ENCODE measurements around the gene LAMA5. TPM values are rescaled to one million over a fixed set of nuclear protein-coding genes. Genes with fewer than 3 reads are reported as not detected.

LAMA5 gene
- total RNA-seq, 1 experiment from 2014 or later, result 171 TPM

DNA sequence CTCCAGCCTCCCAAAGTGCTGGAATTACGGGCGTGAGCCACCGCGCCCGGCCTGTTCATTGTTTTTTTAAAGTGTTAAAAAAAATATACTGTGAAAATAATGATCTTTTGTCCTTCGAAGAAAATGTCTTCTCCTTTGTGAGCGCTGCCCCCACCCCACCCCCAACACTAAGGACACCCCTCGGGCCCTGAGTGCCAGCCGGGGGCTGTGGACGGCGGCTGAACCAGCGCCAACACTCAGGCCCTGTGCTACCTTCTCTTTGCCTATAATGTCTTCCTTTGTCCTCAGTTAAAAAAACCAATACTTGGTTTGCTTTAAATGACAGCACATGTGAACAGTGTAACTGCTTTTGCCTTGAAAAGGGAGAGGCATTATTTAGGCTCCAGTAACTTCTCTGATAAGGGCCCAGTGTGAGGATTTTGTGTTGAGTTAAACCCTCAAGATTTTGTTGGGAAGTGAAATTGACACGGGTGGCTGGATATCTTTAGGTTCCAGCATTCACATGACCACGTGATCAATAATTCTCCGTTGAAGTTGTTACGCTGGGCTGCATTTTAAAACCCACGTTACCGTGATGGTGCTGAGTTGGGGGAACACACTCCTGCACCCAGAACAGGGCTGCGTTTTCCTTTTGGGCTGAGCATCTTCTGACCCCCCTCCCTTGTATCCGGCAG, 73.9 kb downstream of the LAMA5 start:
- no peak for DNase-seq (ENCODE audit: extremely low read depth, low read depth)

DNA sequence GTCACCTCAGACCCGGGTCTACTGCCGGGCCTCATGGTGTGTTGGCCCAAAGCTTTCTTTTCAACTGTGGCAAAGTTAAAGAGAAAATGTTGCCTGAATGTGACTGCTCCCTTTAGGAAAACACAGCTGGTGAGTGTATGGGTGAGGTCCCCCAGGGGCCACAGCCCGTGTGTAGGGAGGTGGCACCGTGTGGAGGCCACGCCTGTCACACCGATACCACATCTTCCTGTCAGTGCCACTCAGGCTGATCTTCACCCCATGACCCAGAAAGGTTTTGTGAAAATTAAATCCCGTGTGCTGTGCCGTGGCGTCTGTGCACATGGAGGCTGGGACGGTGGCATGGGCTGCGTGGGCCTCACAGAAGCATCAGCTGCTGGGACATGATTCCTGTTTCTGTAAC, 75.0 kb downstream of the LAMA5 start:
- DNase-seq (ENCODE audit: extremely low read depth, low read depth), result no peak

DNA sequence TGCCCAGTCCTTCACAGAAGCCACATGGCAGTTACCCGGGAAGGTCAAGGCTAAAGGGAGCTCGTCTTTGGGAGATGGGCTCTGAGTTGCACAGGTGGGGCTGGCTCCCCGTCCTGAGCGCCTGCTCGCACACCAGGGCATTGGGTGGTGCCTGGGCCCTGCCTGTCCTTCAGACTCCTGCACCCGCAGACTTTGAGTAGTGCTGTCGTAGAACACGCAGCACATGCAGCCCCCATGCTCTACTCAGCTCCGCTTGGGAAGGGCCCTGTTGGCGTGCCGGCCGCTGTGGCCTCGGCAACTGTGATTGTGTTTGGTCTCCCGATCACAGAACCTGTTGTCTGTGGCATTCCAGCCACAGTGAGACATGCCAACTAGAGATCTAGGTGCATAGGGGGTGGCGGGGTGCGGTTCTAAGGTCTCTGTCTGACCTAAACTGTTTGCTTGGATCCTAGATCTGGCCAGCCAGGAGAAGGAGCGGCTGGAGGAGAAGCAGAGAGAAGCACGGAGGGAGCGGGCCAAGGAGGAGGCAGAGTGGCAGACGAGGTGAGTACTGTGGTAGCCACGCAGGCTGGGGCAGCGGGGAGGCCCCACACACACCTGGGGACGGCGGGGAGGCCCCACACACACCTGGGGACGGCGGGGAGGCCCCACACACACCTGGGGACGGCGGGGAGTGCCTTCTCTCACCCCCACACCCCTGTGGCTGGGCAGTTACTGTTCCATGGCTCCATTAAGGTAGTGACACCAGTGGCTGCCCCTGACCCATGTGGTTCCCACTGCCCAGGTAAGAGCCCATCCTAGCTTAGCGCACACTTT, 75.7 kb downstream of the LAMA5 start:
- DNase-seq (ENCODE audit: extremely low read depth, low read depth), result no peak

DNA sequence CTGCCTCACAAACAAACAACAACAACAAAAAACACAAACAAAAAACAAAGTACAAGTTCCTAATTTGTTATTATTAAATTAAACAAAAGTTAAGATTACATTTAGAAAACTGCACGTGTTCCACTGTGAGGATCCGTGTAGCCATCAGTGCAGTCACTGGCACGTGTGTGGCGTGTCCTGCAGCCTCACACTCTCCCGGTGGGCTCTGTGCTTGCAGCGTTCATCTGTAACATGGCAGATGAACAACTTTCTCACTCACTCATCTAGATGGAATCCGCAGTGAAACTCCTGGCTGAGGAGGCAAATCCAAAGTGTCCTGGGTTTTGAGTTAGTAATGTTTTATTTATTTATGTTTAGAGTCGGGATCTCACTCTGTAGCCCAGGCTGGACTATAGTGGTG, 77.2 kb downstream of the LAMA5 start:
- DNase-seq (ENCODE audit: extremely low read depth, low read depth), result no peak

DNA sequence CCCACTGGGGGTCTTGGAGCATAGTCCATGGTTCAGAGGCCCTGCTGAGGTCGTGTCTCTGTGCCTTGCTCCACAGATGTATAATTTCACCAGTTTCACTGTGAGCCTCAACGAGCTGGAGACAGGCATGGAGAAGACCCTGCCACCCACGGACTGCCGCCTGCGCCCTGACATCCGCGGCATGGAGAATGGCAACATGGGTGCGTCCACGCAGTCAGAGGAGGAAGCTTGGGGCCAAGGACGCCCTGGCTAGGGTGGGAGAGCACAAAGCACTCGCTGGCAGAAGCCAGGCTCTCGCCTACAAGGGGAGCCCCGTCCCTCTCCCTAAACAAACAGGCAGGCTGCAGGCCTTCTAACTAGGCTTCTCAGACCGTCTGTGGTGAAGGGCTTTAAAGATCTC, 78.0 kb downstream of the LAMA5 start:
- no peak for DNase-seq (ENCODE audit: extremely low read depth, low read depth)

DNA sequence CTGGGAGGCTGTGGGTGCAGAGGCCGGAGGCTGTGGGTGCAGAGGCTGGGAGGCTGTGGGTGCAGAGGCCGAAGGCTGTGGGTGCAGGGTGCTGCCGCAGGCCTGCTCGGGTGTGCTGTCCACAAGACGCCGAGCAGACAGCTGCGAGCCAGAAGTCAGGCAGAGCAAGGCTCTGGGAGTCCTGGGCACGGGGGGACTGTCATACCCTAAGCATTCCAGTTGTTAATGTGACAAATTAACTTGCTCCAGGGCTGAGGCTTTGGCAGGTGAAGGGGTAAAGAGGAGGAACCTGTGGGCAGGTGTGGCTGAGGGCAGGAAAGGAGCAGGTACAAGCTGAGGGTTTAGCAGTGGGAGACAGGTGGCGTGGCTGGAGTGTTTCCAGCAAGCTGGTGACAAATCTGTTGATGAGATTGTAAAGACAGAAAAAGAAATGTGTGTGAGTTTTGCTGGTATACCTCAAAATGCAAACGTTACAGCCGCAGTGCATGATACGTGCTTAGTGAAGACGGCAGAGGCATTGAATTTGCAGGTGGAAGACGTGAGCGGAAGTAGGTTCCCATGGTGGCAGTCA, 78.5 kb downstream of the LAMA5 start:
- DNase-seq (ENCODE audit: extremely low read depth, low read depth), result no peak

DNA sequence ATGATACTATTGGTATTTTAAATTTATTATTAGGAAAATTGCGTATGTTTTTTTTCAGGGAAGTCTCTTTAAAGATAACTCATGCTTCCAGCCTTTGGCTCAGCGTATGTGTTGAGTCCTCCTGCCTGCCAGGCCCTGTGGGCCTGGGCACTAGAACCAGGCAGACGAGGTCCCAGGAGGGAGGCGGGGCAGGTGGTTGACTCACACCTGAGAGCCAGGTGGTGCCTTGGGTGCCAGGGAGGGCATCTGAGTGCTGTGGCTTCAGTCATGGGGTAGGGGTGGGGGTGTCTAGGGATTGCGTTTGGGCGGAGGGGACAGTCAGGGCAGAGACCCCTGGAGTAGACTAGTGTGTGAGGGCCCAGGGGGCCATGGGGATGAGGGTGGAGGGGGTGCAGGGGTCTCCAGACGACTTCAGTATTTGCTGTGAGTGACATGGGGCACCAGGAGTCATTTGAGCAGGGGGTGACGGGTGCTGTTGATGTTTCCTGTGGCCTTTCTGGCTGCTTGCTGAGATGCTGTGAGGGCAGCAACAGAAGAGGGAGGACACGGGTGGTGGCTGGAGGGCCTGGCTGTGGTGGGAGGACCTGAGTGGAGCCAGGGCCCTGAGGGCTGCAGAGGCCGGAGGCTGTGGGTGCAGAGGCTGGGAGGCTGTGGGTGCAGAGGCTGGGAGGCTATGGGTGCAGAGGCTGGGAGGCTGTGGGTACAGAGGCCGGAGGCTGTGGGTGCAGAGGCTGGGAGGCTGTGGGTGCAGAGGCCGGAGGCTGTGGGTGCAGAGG, 79.2 kb downstream of the LAMA5 start:
- DNase-seq (ENCODE audit: extremely low read depth, low read depth), result no peak

DNA sequence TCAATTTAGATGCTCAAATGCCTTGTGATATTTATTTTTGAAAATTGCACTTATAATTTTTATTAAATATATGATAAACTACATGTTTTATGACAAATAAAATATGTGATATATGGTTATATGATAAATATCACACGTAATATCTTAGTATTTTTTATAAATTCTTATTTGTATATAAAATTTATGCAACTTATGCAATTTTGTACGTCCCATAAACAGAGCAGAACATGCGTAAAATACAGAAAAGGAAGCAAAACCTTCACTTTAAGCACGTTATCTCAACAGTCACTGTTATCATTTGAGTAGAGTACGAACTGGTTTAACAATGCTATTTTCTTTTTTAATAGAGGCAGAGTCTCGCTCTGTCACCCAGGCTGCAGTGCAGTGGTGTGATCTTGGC, 80.0 kb downstream of the LAMA5 start:
- no peak for DNase-seq (ENCODE audit: extremely low read depth, low read depth)

DNA sequence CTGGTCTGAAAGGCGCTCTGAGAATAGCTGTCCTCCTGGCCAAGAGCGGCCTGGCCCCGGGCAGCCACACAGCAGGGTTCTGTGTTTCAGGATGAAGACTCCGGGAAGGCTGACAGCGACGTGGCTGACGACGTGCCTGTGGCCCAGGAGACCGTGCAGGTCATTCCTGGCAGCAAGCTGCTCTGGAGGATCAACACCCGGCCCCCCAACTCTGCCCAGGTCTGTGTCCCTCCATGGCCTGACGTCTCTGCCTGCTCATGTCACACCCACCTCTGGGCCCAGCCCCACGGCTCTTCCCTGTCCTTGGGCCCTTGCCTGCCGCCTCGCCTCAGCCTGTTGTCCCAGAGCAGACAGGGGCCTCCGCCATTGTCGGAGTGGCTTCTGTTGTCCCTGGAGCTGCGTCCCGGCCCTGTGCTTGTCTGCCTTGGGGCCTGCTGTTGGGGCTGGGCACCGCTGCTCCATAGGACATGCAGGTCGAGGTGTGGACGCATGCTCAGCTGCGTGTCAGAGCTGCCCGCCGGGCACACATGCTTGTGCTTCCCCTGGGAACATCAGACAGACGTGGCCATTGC, 80.5 kb downstream of the LAMA5 start:
- no peak for DNase-seq (ENCODE audit: extremely low read depth, low read depth)

DNA sequence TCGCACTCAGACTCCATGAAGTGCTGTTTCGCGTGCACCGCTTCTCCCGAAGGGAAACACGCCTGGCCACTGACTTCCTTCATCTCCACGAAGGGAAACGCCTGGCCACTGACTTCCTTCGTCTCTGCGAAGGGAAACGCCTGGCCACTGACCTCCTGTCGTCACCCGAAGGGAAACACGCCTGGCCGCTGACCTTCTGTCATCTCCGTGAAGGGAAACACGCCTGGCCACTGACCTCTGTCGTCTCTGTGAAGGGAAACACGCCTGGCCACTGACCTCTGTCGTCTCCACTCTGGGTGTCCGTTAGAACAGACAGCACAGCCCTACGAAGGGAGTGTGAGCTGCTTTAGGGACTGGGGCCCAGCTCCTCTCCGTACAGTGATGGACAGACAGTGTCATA, 81.4 kb downstream of the LAMA5 start:
- no peak for DNase-seq (ENCODE audit: extremely low read depth, low read depth)

DNA sequence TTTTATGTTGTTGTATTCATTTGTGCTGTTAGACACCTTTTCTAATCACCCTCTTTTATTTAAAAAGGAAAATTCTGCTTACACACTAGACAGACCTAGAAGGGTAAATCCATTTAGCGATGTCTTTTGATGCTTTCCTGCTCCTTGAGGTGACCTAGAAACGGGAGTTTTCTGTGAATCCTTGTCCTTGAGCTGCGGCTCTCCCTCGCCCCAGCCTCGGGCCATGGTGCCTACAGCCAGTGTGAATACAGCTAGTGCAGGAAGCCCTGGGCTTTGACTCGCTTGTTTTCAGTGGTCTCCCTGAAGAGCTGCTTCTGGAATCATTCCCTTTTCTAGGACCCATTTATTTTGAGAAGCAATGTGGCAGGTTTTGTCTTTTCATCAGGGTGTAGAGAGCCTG, 82.0 kb downstream of the LAMA5 start:
- DNase-seq (ENCODE audit: extremely low read depth, low read depth), result no peak

DNA sequence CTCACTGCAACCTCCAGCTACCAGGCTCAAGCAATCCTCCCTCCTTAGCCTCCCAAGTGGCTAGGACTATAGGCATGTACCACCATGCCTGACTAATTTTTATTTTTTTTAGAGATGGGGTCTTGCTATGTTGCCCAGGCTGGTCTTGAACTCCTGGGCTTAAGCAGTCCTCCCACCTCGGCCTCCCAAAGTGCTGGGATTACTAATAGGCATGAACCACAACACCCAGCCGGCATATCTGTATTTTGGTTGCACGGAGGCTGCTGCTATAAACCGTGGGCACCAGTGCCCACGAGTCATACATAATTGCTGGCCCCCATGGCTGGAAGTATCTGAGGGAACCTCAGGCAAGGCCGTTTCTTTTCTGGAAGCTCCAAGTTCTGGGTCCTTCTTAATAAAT, 82.7 kb downstream of the LAMA5 start:
- no peak for DNase-seq (ENCODE audit: extremely low read depth, low read depth)

DNA sequence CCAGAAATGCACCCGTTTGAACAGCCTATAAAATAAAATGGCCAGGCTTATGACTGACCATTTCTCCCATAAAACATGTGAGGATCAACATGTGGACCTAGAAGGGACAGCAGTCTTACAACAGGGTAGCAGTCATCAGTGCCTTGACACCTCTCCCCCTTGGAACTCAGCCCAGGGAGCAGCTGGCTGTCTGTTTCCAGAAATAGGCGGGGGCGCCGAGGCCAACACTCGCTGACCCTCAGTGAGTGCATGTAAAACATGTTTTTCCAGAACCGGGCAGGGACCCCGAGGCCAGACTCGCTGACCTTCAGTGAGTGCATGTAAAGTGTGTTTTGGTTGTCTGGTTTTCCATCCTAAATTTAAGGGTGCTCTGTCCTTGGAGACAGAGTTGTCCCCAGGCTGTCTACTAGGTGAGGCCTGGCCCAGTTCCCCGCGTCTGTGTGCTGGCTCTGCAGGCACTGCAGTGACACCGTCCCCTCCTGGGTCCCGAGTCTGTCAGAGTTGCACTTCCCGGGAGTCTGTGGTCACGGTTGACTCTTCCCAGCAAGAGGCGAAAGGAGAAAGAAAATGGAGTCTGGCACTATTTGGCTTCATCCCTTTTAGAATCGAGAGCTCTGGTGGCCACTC, 84.1 kb downstream of the LAMA5 start:
- DNase-seq (ENCODE audit: extremely low read depth, low read depth), result no peak

DNA sequence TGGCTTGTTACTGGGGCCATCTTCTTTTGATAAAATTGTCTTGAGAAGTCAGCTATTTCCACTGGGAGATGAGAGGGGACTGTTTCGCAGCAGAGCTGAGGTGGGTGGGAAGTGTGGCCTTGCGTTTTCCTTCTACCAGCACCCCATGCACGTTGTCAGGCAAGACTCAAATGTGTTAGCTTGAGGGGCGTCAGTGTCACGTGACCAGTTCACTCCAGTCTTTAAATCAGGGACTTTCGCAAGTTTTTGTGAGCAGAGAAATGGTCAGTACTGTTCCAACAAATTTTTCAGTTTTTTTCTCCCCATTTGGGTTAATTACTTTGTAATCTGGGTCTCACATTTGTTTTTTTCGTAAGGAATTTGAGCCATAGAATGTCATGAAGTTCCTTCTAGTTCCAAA, 85.0 kb downstream of the LAMA5 start:
- DNase-seq (ENCODE audit: extremely low read depth, low read depth), result no peak

DNA sequence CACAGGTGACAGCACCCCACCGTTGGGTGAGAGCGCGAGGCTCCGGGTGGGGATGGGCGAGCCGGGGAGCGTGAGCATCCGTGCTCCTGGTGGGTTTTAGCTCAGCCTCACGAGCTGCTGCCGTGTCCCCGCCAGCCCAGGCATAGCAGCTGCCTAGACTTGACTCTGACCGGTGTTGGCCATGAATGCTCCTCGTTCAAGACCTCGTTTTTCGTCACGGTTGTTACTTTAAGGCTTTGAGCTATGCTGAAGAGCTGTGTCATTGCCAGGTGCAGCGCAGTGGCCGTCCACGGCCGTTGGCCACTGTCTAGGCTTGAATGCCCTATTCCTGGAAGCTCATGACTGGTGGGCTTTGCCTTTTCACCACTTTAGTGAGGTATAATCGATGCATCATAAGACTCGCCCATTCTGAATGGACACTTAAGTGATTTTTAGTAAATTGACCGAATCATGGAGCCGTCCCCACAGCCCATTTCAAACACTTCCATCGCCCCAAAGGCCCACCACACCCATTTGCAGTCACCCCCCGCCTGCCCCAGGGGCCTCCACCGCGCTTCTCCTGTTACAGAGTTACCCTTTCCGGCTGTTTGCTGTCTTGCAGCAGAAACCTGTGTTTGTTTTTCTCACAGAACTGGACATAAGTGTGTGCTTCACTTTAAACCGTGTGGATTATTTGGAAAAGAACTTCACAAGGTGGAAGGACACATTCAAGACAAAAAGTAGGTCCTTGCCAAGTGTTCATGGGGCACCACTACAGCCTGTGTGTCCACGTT, 85.8 kb downstream of the LAMA5 start:
- DNase-seq (ENCODE audit: extremely low read depth, low read depth), result no peak

DNA sequence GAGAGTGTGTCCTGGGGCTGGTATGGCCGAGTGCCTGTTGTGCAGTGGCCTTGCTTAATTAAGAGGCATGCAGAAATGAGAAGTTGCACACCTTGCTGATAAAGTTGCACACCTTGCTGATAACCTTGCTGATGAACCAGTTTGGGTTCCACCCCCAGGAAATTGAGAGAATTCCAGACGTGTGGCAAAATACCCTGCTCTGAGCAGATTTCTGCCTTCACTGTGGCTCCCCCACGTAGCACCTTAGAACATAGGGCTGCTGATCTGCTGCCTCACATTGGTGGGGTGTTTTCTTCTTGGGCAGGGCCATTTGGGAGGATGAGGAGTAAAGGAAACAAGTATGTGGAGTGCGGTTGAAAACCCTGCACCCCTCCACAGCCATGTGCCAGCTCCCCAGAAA, 86.8 kb downstream of the LAMA5 start:
- DNase-seq (ENCODE audit: extremely low read depth, low read depth), result no peak

DNA sequence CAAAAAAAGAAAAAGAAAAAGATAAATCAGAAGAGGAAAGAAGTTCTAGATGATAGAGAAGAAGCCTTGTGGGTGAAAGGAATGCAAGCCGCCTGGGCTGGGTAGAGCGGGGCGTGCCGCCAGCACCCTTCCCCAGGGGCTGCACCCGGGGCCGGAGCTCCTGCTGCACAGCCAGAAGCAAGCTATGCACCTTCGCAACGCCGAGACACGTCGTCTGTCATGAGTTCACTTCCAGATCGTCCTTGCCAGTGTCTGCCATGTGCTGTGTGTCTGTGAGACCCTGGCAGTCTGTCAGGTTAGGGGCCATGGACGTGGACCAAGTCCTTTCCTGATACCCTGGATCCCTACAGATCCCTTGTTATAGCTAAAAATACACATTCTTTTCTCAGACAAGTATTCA, 89.9 kb downstream of the LAMA5 start:
- DNase-seq (ENCODE audit: extremely low read depth, low read depth), result no peak

DNA sequence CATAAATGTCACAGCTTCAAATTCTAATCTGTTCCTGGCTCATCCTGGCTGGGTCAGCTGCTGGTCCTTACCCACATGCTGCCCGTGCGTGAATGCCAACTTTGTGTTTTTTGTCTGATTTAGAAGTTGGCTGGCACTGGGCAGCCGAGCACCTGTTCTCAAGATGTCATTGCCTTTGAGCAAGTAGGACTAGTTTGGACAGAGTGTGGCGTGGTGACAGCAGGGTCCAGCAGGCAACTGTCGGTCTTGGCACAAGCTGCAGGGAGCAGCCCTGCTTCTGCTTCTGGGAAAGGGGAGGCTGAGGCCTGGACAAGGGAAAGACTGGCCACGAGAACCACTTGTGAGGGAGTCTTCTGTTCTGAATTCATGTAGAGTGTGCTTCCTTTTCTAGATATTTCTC, 90.7 kb downstream of the LAMA5 start:
- DNase-seq (ENCODE audit: extremely low read depth, low read depth), result no peak

DNA sequence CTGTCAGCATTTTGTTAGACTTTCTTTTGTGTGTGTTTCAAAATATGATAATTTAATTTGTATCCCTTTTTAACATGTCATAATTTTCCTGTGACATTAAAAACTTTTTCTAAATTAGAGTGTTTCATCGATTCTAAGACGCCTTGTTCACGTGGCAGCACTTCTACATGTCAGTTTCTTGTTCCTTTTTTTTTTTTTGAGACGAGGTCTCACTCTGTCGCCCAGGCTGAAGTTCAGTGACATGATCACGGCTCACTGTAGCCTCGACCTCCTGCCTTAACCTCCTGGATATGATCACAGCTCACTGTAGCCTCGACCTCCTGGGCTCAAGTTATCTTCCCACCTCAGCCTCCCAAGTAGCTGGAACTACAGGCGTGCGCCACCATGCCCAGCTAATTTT, 91.9 kb downstream of the LAMA5 start:
- no peak for DNase-seq (ENCODE audit: extremely low read depth, low read depth)

All from NCI-H460 (cell line).